HG03103 (cell line): Measurements from ENCODE around the gene SNAI1.
"Not testable (repeated sequence)": the region's sequence is repeated elsewhere in the genome, so short reads cannot be mapped to it uniquely, and the experiment has no call there.

ENCODE experiments used
- ATAC-seq: cut with Tn5 transposase; IDR thresholded peaks from one replicate; pipeline ENCODE4 v1.9.1; 2021; ENCODE audit warnings: low read depth; ENCODE audit not compliant: unreplicated experiment

SNAI1 gene

GRCh38 chr20:49961413-49961812 lies 21.4 kb upstream of the SNAI1 start:
- no peak for ATAC-seq

GRCh38 chr20:49964964-49965780 lies 17.6 kb upstream of the SNAI1 start:
- ATAC-seq = no peak

DNA sequence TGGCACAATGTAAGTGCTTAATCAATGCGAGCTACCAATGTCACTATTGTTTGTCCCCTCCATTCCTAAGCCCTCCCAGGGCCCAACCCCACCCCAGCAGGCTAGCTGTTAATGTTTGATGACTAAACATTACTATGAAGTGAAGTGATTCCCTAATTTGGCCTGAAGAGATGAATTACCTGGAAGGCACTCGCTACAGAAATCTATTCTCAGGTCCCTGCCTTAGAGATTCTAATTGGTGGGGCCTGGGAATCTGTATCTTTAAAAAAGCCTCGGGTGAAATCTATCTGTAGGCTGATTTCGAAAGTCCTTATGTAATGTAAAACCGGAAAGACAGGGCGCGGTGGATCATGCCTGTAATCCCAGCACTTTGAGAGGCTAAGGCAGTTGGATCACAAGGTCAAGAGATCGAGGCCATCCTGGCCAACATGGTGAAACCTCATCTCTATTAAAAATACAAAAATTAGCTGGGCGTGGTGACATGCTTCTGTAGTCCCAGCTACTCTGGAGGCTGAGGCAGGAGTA lies 16.9 kb upstream of the SNAI1 start:
- no peak for ATAC-seq

- ATAC-seq = no peak
Observed at GRCh38 chr20:49966861-49967260, 15.9 kb upstream of the SNAI1 start.

DNA sequence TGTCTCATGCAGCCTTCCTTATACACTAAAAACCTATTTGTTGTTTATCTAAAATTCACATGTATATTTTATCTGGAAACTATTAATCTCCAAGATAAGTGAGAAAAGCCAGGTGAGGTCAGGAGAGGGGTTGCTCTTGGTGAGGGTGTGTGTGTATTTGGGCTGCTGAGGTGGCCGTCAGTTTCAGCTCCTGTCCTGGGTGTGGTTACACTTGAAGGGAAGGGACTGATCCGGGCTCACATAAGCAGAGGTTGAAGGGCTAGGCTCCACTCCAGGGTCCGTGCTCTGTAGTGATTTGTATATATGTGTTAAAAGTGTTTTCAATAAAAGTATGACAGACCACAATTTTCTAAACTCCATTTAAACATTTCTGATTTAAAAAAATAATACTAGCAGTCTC lies 13.5 kb upstream of the SNAI1 start:
- ATAC-seq = no peak

DNA sequence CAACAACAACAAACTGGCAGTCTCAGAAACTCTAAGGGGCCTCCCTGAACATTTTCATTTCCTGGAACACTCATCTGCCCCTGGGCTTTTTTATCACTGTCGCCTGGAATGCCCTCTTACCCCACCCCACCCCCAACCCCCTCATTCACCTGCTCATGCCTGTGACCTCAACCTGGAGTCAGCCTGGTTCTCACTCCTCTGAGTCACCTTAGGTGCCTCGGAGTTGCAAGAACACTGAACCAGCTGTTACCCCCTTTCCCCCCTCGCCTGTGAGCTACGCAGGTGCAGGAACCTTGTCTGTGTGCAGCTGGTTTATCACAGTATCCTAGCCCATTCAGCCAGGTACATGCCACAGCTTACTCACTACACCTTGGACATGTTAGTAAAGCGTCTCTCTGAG lies 12.8 kb upstream of the SNAI1 start:
- no peak for ATAC-seq

- ATAC-seq = no peak
Observed at GRCh38 chr20:49970498-49970897, 12.3 kb upstream of the SNAI1 start.

- ATAC-seq = no peak
Observed at GRCh38 chr20:49973981-49974380, 8.8 kb upstream of the SNAI1 start.

DNA sequence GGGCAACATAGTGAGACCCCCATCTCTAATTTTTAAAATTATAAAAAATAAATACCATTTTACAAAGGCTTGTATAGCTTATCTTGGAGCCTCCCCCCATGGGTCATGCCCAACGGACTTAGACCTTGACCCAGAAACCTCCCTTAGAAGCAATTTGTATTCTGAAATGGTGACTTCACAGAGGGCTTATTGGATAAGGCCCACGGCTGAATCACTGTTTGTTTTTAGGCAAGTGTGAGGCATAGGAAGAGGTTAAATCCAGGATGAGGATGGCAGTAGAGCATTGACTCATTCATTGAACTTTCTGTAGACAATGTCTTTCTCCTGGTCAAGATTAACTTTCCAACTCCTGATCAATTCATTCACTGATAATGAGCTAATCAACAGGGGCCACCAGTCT lies 6.2 kb upstream of the SNAI1 start:
- no peak for ATAC-seq

- not testable (repeated sequence) for ATAC-seq
Observed at GRCh38 chr20:49977740-49978139, 5.0 kb upstream of the SNAI1 start.

GRCh38 chr20:49978685-49979029 lies 4.1 kb upstream of the SNAI1 start:
- ATAC-seq = no peak

DNA sequence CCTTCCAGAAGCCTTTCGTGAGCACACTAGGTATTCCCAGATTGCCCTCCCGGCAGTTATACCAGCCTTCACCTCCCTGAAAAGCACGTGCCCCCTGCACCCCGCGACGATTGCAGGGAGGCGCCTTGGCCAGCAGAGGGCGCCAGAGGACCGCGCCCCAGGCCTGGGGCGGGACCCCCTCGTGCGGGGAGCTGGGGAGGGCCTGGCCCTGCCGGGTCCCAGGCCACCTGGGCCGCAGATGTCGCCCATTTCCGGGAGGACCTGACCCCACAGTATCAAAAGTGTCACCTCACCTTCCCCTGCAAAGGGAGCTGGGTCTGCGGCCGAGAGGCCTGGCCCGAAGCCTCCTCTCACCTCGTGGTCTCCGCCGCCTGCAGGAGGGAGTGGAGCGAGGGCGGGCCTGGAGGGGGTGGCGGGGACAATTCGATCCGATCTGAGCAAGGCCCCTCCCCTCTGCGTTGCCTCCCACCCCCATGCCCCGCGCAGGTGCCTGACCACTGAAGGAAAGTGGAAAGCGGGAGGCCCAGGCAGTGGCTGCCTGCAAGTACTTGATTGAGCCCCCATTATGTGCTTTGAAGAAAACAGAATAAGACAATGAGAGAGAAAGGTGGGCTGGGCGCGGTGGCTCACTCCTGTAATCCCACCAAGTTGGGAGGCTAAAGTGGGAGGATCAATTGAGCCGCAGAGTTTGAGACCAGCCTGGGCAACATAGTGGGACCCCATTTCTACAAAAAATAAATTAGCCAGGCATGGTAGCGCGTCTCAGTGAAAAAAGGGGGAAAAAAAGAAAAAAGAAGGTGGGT lies 3.5 kb upstream of the SNAI1 start:
- ATAC-seq = no peak

- no peak for ATAC-seq
Observed at GRCh38 chr20:49980140-49981008, 2.4 kb upstream of the SNAI1 start.

- no peak for ATAC-seq
Observed at GRCh38 chr20:49981218-49982071, 1.3 kb upstream of the SNAI1 start.

DNA sequence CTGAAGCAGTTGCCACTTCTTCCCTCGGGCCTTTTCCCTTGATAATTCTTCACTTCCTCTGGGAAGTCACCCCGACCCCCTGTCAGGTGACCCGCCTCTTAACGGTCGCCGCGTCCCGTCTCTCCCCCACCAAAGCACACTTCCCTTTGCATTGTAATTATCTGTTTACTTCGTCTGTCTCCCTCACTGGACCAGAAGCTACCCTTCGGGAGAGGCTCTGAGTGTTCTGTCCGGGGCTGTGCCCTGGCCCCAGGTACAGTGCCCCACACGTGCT lies 771 bp upstream of the SNAI1 start:
- ATAC-seq = peak; percentile 4

DNA sequence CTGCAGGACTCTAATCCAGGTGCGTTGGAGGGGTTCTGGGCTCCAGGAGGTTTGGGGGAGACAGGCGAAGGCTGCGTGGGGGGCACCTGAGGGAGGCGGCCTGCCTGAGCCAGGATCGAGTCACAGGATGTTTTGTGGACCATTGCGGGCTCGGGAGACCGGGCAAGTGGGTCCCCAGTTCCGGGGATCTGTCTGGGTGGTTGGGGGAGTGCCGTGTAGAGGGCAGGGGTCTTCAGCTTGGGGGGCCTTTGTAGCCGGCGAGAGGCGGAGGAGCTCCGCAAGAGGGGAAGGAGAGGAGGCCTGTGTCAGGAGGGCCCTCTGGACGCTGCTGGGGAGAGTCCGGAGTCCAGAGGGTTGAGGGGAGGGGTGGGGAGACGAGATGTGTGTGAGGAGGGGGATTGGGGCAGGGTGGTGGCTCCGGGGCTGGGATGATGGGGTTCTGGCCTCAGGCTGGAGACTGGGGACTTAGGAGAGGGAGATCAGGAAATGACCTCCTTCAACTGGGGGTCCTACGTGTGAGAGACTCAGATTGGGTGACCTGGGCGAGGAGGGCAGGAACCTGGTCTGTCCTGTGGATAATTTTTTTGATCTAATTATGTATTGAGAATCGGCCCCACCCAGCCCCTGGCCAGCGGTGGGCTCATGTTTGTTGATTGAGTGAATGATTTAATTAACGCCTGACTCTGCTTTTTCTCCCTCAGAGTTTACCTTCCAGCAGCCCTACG lies 505 bp downstream of the SNAI1 start:
- ATAC-seq = no peak

GRCh38 chr20:49983848-49984408 lies 1.1 kb downstream of the SNAI1 start:
- ATAC-seq = no peak

DNA sequence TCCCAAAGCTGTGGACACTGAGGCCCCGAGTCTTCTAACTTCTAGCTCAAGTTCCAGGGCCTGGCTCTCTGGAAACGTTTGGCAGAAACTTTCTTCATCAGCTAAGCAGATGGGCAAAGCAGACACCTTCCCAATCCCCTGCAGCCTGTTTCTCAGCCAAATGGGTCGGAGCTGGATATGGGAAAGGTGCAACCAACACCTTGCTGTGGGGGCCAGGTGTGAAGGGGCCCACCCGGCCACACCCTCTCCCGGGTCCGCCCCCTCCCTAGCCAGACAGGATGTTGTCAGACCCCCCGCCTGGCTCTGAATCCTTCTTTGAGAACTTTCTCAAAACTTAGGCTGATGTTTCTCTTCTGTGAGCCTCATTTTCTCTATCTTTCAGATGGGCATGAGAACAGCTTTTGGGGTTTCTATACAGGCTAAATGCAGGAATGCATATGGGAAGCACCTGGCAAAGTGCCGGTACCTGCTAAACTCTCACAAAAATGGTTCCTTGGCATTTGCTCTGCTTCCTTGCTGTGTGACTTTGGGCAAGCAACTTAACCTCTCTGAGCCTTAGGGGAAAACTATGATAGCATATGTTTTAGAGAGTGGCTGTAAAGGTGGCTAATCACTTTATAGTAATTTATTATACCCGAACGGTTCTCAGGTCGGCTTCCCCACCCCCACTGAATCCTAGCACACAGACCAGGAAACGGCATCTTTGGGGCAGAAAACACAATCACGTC lies 1.8 kb downstream of the SNAI1 start:
- ATAC-seq = no peak

DNA sequence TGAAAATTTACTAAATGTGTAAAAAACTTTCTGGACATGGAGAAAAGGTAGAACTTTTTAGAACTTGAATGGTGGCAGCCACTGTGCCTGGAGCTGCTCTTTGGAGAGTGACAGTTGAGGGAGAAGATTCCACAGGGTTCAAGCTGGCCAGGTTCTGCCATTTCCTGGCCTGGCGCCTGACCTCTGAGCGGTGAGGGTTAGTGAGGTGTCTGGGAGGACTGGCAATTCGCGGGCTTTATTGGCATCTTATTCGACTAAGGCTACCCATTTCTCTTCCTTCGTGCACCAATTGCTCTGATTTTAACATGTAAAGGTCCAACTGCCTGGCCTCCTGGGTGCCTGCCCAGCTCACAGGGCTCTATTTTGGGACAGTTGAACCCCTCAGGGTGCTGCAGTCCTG lies 2.4 kb downstream of the SNAI1 start:
- ATAC-seq = no peak
